ENCODE results near the gene LPP. TPM values are rescaled to one million over a fixed set of nuclear protein-coding genes. Genes with fewer than 3 reads are reported as not detected.

The LPP gene
- total RNA-seq, 4 donors from 2014 or later, result 45.9 to 81.1 (median 63.0) TPM

DNA sequence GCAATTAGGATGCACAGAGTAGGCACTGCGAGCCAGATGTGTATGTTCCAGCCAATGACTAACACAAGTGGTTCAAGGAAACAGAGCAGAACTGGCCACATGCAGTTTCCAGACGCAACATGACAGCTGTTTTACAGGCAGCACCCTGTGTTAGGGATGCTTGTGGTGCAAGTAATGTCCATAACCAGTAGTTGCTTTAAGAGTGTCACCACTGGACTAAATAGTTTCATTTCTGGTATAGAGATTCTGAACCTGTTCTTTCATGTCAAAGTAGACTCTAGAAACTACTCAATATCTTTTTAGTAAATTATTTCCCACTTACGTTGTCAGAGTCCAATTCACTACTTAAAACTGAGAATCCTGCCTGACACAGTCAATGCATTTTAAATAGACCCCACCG is 14.5 kb upstream of the LPP start:
- intact Hi-C loops (cut with DNase I; ENCODE audit: low total_unique reads), result no loop called here
- DNase-seq (ENCODE audit: low spot score in 2 of 2), result no peak
- 96 to 98% methylated on average over 4 of the region's 4 CpGs for WGBS, 2 donors
- H3K4me3 ChIP-seq (ENCODE audit: low read depth, poor library complexity, severe bottlenecking), result no peak overlapping the region
- no peak for TF ChIP-seq POLR2A (IDR thresholded peaks at IDR 0.05)
- TF ChIP-seq, protein P1, sequence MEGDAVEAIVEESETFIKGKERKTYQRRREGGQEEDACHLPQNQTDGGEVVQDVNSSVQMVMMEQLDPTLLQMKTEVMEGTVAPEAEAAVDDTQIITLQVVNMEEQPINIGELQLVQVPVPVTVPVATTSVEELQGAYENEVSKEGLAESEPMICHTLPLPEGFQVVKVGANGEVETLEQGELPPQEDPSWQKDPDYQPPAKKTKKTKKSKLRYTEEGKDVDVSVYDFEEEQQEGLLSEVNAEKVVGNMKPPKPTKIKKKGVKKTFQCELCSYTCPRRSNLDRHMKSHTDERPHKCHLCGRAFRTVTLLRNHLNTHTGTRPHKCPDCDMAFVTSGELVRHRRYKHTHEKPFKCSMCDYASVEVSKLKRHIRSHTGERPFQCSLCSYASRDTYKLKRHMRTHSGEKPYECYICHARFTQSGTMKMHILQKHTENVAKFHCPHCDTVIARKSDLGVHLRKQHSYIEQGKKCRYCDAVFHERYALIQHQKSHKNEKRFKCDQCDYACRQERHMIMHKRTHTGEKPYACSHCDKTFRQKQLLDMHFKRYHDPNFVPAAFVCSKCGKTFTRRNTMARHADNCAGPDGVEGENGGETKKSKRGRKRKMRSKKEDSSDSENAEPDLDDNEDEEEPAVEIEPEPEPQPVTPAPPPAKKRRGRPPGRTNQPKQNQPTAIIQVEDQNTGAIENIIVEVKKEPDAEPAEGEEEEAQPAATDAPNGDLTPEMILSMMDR (IDR thresholded peaks at IDR 0.05), result no peak

DNA sequence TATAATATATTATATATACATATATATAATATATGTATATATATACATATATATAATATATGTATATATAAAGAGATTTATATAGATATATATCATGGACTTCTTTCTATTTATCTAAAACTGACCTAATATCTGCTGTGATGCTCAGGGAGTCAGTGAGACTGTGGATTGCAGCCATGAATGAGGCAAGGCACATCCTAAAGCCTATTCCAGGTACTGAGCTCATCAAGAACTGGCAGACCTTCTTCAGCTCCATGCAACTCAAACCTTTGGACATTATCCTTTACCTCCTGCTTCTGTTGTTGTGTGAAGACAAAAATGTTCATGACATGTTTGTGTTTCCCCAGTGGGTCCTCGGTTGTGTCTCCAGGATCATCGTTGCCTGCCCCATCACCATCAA is 7.7 kb upstream of the LPP start:
- intact Hi-C loops (cut with DNase I; ENCODE audit: low total_unique reads), result no loop called here
- no peak for DNase-seq (ENCODE audit: low spot score in 2 of 2)
- H3K4me3 ChIP-seq (ENCODE audit: low read depth, poor library complexity, severe bottlenecking), result no peak overlapping the region
- TF ChIP-seq, protein P1 (IDR thresholded peaks at IDR 0.05), result no peak
- no peak for TF ChIP-seq POLR2A (IDR thresholded peaks at IDR 0.05)
- 97 to 100% methylated on average over 2 of the region's 2 CpGs for WGBS, 2 donors

DNA sequence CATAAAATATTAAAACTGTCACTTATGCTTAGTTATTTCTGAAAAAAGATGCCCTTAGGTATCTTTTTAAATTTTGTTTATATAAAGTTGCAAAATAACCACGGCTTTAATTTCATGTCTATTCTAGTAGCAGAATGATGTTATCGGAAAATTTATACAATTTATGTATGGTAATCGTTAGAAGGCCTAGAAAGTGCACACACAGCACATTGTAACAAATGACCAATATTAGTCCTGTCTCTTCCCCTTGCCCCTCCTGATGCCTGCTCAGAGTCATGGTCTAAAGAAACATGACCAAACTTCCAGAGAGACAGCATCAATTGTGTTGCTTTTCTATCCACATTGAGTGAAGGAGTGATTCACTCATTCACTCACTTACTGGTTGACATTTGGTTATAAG is 6.2 kb upstream of the LPP start:
- intact Hi-C loops (cut with DNase I; ENCODE audit: low total_unique reads), result no loop called here
- DNase-seq (ENCODE audit: low spot score in 2 of 2), result no peak
- no peak for TF ChIP-seq POLR2A (IDR thresholded peaks at IDR 0.05)
- TF ChIP-seq, protein P1 (IDR thresholded peaks at IDR 0.05), result no peak
- no peak overlapping the region for H3K4me3 ChIP-seq (ENCODE audit: low read depth, poor library complexity, severe bottlenecking)
- WGBS, 2 donors, result 73 to 74% methylated on average over 3 of the region's 3 CpGs

DNA sequence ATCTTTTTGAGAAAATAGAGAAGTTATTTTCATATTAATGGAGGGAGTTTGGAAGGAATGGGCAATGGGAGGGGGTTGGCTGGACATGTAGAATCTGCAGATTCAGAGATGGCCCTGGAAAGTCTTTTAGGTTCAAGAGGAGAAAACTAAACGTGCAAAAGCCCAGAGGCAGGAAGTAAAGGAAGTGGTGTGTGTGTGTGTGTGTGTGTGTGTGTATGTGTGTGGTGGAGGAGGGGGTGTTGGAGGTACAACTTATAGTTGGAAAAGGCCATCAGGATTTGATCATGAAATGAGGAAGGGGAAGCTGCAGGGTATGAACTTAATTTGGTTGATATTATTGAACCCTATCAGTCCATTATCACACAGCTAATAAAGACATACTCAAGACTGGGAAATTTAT is 5.6 kb upstream of the LPP start:
- TF ChIP-seq, protein P1 (IDR thresholded peaks at IDR 0.05), result no peak
- no peak for TF ChIP-seq POLR2A (IDR thresholded peaks at IDR 0.05)
- no peak for DNase-seq (ENCODE audit: low spot score in 2 of 2)
- no peak overlapping the region for H3K4me3 ChIP-seq (ENCODE audit: low read depth, poor library complexity, severe bottlenecking)
- 38 to 71% methylated on average over 1 of the region's 1 CpG for WGBS, 2 donors
- intact Hi-C loops (cut with DNase I; ENCODE audit: low total_unique reads), result no loop called here

DNA sequence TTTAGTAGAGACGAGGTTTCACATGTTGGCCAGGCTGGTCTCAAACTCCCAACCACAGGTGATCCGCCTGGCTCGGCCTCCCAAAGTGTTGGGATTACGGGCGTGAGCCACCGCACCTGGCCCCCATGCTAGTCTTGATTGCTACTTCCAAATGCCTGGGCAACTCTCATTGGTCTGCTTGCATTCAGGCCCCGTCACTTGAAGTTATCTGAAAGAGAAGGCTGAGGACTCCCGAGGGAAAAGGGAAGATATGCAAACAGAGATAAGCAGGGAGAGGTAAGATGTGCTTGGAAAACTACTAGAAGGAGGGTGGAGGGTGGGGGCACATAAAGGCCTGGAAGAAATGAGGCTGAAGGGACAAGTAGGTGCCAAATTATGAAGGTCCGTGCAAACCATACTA is 4.4 kb upstream of the LPP start:
- no peak for DNase-seq (ENCODE audit: low spot score in 2 of 2)
- TF ChIP-seq, protein P1 (IDR thresholded peaks at IDR 0.05), result no peak
- no peak for TF ChIP-seq POLR2A (IDR thresholded peaks at IDR 0.05)
- no peak overlapping the region for H3K4me3 ChIP-seq (ENCODE audit: low read depth, poor library complexity, severe bottlenecking)
- WGBS, 2 donors, result 87 to 91% methylated on average over 9 of the region's 9 CpGs
- intact Hi-C loops (cut with DNase I; ENCODE audit: low total_unique reads), result no loop called here

DNA sequence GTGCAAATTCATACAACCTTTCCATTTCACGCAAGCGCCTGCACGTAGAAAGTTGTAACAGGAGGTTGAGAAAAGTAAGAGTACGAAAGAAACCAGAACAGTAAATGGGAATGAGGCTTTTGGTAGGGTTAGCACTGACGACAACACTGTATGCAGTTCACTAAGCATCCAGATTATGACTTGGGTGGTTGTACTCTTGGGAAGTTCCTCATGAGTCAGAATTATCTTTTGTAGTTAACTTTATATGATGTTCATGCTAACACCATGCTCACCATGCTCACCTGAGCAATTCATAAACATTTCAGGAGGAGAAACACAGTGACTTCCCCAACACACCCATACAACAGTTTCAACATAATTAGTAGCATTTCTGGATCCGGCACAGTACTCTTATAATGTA is 3.0 kb upstream of the LPP start:
- H3K4me3 ChIP-seq (ENCODE audit: low read depth, poor library complexity, severe bottlenecking), result no peak overlapping the region
- 94 to 95% methylated on average over 6 of the region's 6 CpGs for WGBS, 2 donors
- intact Hi-C loops (cut with DNase I; ENCODE audit: low total_unique reads), result loop anchor here (5.0 kb wide), 1 partner anchor 404 kb away; the partner anchor contains the start of gene BCL6
- TF ChIP-seq POLR2A (IDR thresholded peaks at IDR 0.05), result no peak
- TF ChIP-seq, protein P1 (IDR thresholded peaks at IDR 0.05), result no peak
- DNase-seq (ENCODE audit: low spot score in 2 of 2), result no peak
